Measurements from ENCODE around the gene LIN28A.

DNA sequence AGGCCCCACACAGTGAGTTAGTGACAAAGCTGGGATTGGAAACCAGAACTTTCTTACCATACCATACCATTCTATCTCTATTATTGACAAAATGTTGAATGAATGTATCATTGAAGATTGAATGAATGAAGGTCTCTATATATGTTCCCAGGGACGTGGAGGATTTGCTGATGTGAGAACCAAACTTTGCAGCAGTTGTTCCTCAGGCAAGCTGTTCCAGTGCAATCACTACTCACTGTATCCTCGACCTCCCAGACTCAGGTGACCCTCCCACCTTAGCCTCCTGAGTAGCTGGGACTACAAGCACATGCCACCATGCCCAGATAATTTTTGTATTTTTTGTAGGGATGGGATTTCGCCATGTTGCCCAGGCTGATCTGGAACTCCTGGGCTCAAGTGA is 11.6 kb upstream of the LIN28A start:
- TF ChIP-seq FOXM1 (IDR thresholded peaks at IDR 0.05; ENCODE audit: borderline replicate concordance), result no peak
- TF ChIP-seq CTBP1 (IDR thresholded peaks at IDR 0.05; ENCODE audit: borderline replicate concordance), result no peak
- TF ChIP-seq, protein P1, sequence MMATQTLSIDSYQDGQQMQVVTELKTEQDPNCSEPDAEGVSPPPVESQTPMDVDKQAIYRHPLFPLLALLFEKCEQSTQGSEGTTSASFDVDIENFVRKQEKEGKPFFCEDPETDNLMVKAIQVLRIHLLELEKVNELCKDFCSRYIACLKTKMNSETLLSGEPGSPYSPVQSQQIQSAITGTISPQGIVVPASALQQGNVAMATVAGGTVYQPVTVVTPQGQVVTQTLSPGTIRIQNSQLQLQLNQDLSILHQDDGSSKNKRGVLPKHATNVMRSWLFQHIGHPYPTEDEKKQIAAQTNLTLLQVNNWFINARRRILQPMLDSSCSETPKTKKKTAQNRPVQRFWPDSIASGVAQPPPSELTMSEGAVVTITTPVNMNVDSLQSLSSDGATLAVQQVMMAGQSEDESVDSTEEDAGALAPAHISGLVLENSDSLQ (IDR thresholded peaks at IDR 0.05), result no peak
- no peak for TF ChIP-seq ZNF384 (IDR thresholded peaks at IDR 0.05)
- no peak for TF ChIP-seq SP1 (IDR thresholded peaks at IDR 0.05)
- no peak for TF ChIP-seq SUZ12 (IDR thresholded peaks at IDR 0.05)
- no peak for TF ChIP-seq ARNT (IDR thresholded peaks at IDR 0.05)
- no peak for TF ChIP-seq NFRKB (IDR thresholded peaks at IDR 0.05)
- TF ChIP-seq L3MBTL2 (conservative IDR thresholded peaks at IDR 0.05), result no peak
- no peak for TF ChIP-seq BHLHE40 (IDR thresholded peaks at IDR 0.05; ENCODE audit: borderline replicate concordance)
- TF ChIP-seq HDGF (IDR thresholded peaks at IDR 0.05; ENCODE audit: borderline replicate concordance), result no peak
- TF ChIP-seq LEF1 (IDR thresholded peaks at IDR 0.05; ENCODE audit: borderline replicate concordance), result no peak
- no peak for TF ChIP-seq FOXA1 (IDR thresholded peaks at IDR 0.05)
- TF ChIP-seq FOXK2 (IDR thresholded peaks at IDR 0.05), result no peak
